Superior temporal gyrus (tissue), 1 donor: ENCODE measurements around the gene PLEKHM3.
"Not testable (repeated sequence)": the region's sequence is repeated elsewhere in the genome, so short reads cannot be mapped to it uniquely, and the experiment has no call there.

Source experiments
- DNase-seq: peaks from one replicate; pipeline ENCODE4 v3.0.0-alpha.2; 2016; ENCODE audit errors: extremely low spot score

The PLEKHM3 gene

DNA sequence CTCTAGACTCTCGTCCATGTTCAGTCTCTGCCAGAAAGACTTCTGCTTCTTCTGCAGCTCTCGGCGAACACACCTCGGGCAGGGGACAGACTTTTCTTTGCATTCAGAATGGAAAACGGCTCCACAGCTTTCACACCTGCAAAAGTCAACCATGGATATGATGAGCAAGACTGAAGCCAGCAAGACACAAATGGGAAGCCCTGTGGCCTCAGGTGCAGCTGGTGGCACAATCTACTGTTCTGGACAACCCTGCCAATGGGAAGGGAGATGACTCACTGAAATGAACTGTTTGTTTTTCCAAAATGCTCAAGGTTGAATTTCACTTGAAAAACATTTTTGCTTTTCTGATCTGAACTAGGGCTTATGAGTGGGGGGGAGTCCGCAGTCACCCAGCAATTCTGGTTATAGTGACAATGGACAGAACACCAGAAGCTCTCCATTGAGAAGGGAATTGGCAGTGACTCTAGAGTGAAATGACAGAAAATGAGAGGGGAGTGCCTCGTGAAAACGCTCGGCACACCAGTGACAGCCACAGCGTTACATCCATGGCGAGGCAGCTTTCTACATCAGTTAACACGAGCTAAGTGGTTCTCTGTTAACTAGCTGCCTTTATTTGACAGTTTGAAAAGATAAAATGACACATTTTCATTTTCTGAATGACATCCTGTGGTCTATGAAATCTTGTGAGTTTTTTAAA, 196.8 kb downstream of the PLEKHM3 start:
- DNase-seq, result peak; percentile 41

DNA sequence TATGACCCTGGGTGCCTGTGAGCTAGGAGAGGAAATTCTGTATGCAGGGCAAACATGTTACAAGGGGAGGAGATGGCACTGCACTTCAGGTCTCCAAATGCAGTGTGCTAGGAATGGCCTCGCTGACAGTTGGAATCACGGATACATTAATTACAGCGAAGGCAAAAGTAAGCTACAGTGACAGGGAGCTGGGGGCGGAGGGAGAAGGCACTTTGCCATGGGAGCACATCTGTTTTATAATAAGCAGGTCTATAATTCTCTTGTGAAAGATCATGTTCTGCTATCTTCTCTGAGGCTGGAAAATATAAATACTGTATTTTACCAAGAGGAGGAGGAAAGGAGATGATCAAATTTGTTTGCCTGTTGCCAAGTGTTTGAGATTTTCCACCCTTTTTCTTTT, 199.3 kb downstream of the PLEKHM3 start:
- no peak for DNase-seq

GRCh38 chr2:207825045-207825954, 200.0 kb downstream of the PLEKHM3 start:
- DNase-seq, result no peak

DNA sequence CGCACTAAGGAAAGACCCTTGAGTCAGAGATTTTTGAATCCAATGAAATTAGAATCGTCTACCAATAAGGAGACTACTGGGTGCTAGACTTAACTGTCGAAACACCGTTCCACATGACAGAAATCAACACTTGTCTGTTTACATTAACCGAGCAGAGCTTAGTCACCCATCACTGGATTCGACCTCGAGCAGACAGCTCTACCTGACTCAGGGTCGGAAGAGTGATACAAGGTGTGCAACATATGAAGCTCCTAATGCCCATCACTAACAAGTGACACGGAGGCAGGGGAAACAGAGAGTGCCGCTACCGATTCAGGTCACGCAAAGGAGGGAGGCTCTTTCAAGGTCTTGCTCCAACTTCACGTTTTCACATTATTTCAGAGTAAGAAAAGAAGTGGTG, 201.5 kb downstream of the PLEKHM3 start:
- no peak for DNase-seq

DNA sequence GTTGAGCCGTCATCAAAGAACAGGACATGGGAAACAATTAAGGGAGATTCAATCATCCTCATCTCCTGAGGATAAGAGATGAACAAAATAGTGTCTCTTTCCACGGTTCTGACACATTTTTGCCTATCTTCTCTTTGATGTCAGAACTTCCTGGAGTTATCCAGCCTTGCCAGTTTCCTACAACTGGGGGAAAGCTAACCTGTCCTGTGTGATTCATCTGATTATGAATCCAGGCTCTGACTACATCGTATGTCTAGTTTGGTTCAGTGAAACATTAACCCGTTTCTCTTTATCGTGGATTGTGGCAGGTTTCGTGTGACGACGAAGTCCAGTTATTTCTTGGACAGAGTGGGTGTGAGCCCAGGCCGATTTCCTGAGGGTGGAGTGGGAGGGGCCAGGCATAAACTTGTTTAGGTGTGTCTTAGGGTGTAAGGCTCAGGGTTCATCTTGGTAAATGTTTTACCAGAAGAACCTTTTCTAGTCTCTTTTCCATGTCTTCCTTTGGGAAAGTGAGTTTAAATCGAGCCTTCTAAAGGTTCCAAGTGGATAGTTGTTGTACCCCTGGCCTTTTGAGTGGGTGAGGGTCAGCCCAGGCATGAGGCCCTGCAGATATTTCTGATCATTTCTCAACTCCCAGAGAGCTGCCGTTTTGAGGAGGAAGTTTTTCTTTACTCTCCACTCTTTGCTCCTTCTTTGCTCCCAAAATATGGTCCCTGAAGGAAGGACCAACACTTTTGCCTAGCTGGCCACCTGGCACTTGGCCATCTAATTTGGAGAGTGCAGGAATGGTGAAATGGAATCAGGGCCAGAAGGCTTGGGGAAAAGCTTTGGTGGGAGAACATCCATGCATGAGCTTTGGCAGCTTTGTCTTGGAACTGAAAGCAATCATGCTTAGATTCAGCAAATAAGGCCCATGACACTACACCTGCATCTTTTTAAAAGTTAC, 205.2 kb downstream of the PLEKHM3 start:
- DNase-seq, result no peak

GRCh38 chr2:207819021-207819797, 206.1 kb downstream of the PLEKHM3 start:
- no peak for DNase-seq

DNA sequence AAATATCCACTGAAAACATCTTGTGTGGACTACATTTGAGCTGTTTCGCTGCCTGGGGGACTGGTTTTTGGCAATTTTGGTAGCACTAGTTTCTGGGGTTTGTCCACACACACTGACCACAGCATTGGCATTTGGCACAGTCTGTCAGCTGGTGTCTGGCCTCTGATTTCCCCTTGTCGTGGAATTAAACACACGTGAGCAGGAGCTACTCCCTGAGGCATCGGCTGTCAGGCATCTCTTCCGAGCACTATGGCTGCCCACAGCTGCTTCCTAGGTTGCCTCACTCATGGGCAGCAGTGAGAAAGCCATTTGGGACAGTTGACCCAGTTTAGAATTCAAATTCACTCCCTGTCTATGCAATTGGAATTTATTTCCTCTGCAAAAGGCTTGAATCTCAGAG, 208.8 kb downstream of the PLEKHM3 start:
- no peak for DNase-seq

GRCh38 chr2:207815254-207815653, 210.1 kb downstream of the PLEKHM3 start:
- DNase-seq, result no peak

DNA sequence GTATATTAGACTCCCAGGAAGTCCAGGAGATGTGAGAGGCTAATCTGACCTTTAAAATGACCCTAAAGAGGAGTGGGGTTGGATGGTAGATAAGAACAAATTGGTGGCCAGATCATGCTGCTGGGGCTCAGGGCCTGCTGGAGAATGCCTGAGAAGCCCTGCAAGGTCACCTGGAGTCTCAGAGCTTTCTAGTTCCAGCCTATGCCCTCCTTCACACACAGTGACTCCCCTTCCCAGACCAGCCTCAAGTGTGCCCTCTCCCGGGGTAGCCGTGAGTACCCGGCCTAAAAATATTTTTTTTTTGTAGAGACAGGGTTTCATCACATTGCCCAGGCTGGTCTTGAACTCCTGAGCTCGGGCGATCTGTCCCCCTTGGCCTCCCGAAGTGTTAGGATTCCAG, 211.4 kb downstream of the PLEKHM3 start:
- DNase-seq, result no peak

DNA sequence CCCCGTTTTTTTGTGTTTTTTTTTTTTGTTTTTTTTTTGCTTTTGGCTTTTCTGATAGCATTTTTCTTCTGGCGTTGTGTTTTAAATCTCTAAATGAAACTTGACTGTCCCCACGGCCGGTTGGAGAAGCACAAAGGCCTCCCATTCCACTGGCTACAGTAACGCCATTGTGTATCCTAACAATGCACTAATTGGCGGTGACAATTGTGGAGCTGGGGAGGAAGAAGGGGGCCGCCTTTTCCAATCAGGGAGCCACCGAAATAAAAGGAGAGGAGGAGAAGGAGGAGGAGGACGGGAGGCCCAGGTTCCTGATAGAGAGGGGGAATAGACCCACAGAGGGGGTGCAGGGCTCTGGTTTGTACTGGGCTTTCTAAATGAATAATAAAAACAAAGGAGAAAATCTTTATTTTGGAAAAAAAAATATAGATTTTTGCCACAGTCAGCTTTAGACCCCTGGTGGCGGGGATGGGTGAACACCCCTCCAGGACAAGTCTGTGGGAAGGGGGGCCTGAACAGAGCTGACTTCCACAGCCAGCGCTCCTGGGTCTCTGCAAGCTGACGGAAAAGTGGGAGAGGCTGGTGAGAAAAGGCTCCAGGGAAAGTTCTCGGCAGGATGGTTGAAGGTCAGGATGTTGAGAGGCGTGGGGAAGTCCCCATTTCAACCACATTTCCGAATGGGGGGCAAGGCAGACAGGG, 212.0 kb downstream of the PLEKHM3 start:
- DNase-seq, result peak; percentile 90

GRCh38 chr2:207812726-207813080, 212.6 kb downstream of the PLEKHM3 start:
- DNase-seq, result peak; percentile 40

DNA sequence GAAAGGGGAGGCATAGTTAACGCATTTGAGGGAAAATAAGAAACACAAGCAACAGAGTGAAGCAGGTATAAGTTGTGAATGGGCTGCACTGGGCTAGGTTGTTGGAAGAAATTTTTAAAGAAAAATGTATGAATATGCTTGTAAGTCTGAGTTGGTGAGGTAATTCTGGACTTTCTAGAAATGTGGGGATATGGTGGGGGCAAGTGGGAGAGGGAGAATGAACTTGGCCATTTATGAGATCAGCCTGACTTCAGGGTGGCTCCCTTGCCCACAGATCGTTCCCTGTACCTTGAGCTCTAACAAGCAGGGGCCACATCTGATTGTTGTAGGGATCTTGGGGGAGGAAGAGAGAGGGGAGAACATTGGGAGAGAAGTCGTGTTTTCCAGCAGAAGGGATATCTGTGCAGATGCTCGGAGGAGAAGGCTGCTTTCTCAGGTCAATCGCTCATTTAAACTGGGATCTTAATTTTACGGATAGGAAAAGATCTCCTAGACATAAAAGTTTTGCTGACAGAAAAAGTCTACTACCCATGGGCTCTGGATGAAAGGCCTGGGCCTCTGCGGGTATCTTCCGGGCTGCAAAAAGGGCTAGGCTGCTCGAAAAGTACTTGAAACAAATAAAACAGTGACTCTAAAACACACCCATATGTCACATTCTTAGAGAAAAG, 213.1 kb downstream of the PLEKHM3 start:
- no peak for DNase-seq

GRCh38 chr2:207811658-207812057, 213.7 kb downstream of the PLEKHM3 start:
- not testable (repeated sequence) for DNase-seq

- no peak for DNase-seq
Measured at GRCh38 chr2:207810200-207810788, 215.0 kb downstream of the PLEKHM3 start.

GRCh38 chr2:207808119-207808518, 217.2 kb downstream of the PLEKHM3 start:
- no peak for DNase-seq

DNA sequence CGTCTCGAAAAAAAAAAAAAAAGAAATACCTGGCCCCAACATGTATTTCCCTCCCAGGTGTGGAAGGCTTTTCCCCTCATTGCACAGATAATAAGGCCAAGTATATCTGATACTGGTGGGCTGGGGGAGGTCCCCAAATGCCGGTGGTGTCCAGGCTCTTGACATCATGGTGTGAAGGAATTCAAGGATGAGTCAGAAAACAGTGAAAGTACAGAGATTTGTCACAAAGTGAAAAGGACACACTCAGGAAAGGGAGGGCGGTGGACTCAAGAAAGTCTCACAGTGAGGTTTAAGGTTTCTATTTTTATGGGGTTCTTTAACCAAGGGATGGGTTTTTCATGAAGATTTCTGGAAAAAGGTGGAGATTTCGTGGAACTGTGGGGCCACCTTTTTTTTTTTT, 217.8 kb downstream of the PLEKHM3 start:
- DNase-seq, result no peak

DNA sequence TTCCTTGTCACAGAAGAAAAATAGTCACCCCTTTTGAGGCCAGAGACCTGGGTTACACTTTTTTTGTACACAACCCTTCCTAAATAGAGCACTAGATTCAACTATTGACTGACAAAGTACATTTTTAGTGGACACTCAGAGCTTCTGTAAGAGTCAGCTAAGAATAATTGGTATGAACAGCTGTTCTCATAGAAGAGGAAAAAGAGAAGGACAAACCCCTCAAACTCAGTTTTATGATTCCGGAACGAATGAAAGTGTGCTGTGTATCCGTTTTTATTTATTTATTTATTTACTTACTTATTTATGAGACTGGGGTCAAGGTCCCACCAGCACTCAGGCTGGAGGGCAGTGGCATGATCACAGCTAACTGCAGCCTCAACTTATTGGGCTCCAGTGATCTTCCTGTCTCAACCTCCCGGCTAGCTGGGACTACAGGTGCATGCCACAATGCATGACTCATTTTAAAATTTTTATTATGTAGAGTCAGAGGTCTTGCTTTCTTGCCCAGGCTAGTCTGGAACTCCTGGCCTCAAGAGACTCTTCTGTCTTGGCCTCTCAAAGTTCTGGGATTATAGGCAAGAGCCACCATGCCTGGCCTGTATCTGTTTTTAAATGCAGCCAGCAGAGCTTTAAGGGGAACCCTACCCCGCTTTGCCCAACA, 219.6 kb downstream of the PLEKHM3 start:
- no peak for DNase-seq

DNA sequence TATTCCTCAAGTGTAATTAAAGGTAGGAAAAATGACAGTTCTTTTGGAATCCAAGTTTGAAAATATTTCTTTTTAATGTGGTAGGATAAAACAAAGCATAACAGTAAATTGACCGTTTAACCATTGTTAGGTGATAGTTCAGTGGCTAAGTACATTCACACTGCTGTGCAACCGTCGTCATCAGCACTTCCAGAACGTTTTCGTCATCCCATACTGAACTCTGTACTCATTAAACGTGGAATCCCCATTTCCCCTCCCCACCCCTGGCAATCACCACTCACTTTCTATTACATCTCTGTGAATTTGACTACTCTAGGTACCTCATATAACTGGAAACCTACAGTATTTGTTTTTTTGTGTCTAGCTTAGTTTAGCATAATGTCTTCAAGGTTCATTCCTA, 222.7 kb downstream of the PLEKHM3 start:
- no peak for DNase-seq

DNA sequence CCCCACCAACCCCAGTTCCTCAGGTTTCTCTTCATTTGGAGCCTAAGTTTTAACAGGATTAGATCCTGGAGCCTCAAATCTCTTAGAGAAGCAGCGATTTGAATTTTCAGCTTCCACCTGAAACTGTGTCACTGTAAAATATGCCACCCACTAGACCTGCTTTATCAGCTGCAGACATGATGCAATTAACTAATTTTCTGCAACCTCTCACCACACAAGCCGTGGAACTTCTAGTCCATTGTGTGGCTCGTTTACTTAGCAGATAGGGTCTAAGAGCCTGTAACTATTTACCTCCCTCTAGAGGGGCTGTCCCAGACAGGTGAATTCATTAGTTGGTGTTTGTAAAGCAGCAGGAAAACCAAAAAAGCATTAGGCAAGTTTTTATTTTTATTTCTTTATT, 224.1 kb downstream of the PLEKHM3 start:
- DNase-seq, result no peak
